HCT116 (cell line): ENCODE measurements around the gene OR1L6. TPM values are rescaled to one million over a fixed set of nuclear protein-coding genes. Genes with fewer than 3 reads are reported as not detected.

Source experiments
- ATAC-seq: fragments of 200-7000 bp; cut with Tn5 transposase; 2 replicates; pipeline ENCODE4 v1.9.1; 2020; ENCODE audit warnings: mild to moderate bottlenecking, moderate library complexity
- BruUV-seq: library from RNA; stranded (reverse); fragments of 400-500 nt; replicated peaks from 2 replicates; lab custom pipeline; 2021; lab: Mats Ljungman, UMichigan
- CTCF ChIA-PET: fragments of 300-600 bp; sonication (Branson Sonifier 250); formaldehyde crosslinking; loops from one replicate; lab custom pipeline; 2021; ENCODE audit warnings: antibody characterized with exemption; lab: Charles Lee
- POLR2A ChIA-PET: fragments of 300-600, 350-600 bp; sonication (Branson Sonifier 250); formaldehyde crosslinking; loops from one replicate; lab custom pipeline; 2021; ENCODE audit warnings: antibody characterized with exemption; lab: Charles Lee
- RAD21 ChIA-PET, 2 experiments: fragments of 300-600 bp; sonication (Branson Sonifier 250); formaldehyde crosslinking; loops; one replicate each; lab custom pipeline; 2023; ENCODE audit warnings: low total read pairs in 2 of 2; ENCODE audit not compliant: uncharacterized antibody in 2 of 2, unreplicated experiment in 2 of 2, low non-redundant PET in 1 of 2; lab: Charles Lee
- DNase-seq: peaks from one replicate; pipeline ENCODE4 v3.0.0-alpha.2; 2010; ENCODE audit warnings: low read depth, low spot score
- H2AFZ ChIP-seq: fragments of 200-600 bp; shearing (Covaris generic), sonication (generic); 2 replicates; pipeline ENCODE4 v1.6.1; 2017; ENCODE audit warnings: low read depth, mixed run types, mixed read lengths, antibody characterized with exemption, low read length; ENCODE audit not compliant: poor library complexity, severe bottlenecking
- H3K27ac ChIP-seq: 2 replicates; pipeline ENCODE4 v1.5.1; 2012; ENCODE audit warnings: low read depth, low read length
- H3K27me3 ChIP-seq: fragments of 200-600 bp; sonication (generic); 2 replicates; pipeline ENCODE4 v1.6.1; 2016; ENCODE audit warnings: mixed run types, low read length, mixed read lengths; ENCODE audit not compliant: insufficient read depth
- H3K36me3 ChIP-seq, 2 experiments: fragments of 200-500 bp in 1 of 2; fragments of 200-600 bp in 1 of 2; sonication (Bioruptor generic) in 1 of 2; sonication (generic) in 1 of 2; 2 replicates each; pipeline versions ENCODE4 v1.5.1 to v1.6.1; 2014 to 2016; ENCODE audit warnings: low read length in 2 of 2, inconsistent platforms in 1 of 2, mixed read lengths in 1 of 2, mixed run types in 1 of 2; ENCODE audit not compliant: insufficient read depth in 2 of 2, control insufficient read depth in 1 of 2
- H3K4me1 ChIP-seq, 2 experiments: fragments of 200-600 bp in 1 of 2; sonication (generic) in 1 of 2; 2 replicates each; pipeline versions ENCODE4 v1.5.1 to v1.6.1; 2012 to 2017; ENCODE audit warnings: low read length in 2 of 2, inconsistent platforms in 1 of 2, mild to moderate bottlenecking in 1 of 2, mixed read lengths in 1 of 2, mixed run types in 1 of 2, moderate library complexity in 1 of 2; ENCODE audit not compliant: insufficient read depth in 2 of 2, control insufficient read depth in 1 of 2
- H3K4me2 ChIP-seq: fragments of 200-600 bp; sonication (generic); 2 replicates; pipeline ENCODE4 v1.6.1; 2017; ENCODE audit warnings: mixed run types, low read length, mixed read lengths
- H3K4me3 ChIP-seq, 2 experiments: fragments of 200-600 bp in 1 of 2; sonication (generic) in 1 of 2; replicated peaks in 1 of 2; 2 replicates each; pipeline ENCODE4 v1.5.1; 2011 to 2016; ENCODE audit warnings: low read length in 2 of 2, control low read depth in 1 of 2, low read depth in 1 of 2, mild to moderate bottlenecking in 1 of 2, mixed read lengths in 1 of 2, mixed run types in 1 of 2
- H3K79me2 ChIP-seq: fragments of 200-600 bp; sonication (generic); 2 replicates; pipeline ENCODE4 v1.6.1; 2017; ENCODE audit warnings: mild to moderate bottlenecking, mixed run types, low read length, moderate library complexity, mixed read lengths; ENCODE audit not compliant: insufficient read depth
- H3K9ac ChIP-seq: fragments of 200-600 bp; sonication (generic); 2 replicates; pipeline ENCODE4 v1.6.1; 2016; ENCODE audit warnings: low read length, mixed read lengths
- H3K9me2 ChIP-seq: fragments of 200-600 bp; sonication (generic), shearing (Covaris generic); 2 replicates; pipeline ENCODE4 v1.6.1; 2017; ENCODE audit warnings: mixed run types, mild to moderate bottlenecking, moderate library complexity; ENCODE audit not compliant: insufficient read depth
- H3K9me3 ChIP-seq, 2 experiments: fragments of 200-500 bp in 1 of 2; fragments of 200-600 bp in 1 of 2; sonication (Bioruptor generic) in 1 of 2; sonication (generic) in 1 of 2; 2 replicates each; pipeline ENCODE4 v1.6.1; 2014 to 2017; ENCODE audit warnings: low read length in 2 of 2, mixed read lengths in 2 of 2, inconsistent platforms in 1 of 2, low read depth in 1 of 2, mild to moderate bottlenecking in 1 of 2, mixed run types in 1 of 2, moderate library complexity in 1 of 2; ENCODE audit not compliant: control insufficient read depth in 1 of 2, insufficient read depth in 1 of 2
- H4K20me1 ChIP-seq: fragments of 200-600 bp; sonication (generic), shearing (Covaris generic); 2 replicates; pipeline ENCODE4 v1.6.1; 2017; ENCODE audit warnings: mixed run types, mild to moderate bottlenecking, moderate library complexity; ENCODE audit not compliant: insufficient read depth
- CBX3 ChIP-seq: IDR thresholded peaks from 2 replicates; pipeline ENCODE4 v1.6.1; 2012; ENCODE audit warnings: low read depth
- CTCF ChIP-seq, 3 experiments: fragments of 200-600 bp in 1 of 3; sonication (generic) in 1 of 3; IDR thresholded peaks in 2 of 3; conservative IDR thresholded peaks in 1 of 3; 2 replicates each; pipeline ENCODE4 v1.5.1; 2012 to 2017; ENCODE audit warnings: low read depth in 2 of 3, low read length in 2 of 3, antibody characterized with exemption in 1 of 3, borderline replicate concordance in 1 of 3, control low read depth in 1 of 3, mild to moderate bottlenecking in 1 of 3, mixed read lengths in 1 of 3, mixed run types in 1 of 3, moderate library complexity in 1 of 3; ENCODE audit not compliant: insufficient read depth in 1 of 3
- ELF1 ChIP-seq: IDR thresholded peaks from 2 replicates; pipeline ENCODE4 v1.6.1; 2012; ENCODE audit warnings: low read depth, borderline replicate concordance
- EZH2 ChIP-seq: fragments of 200-600 bp; sonication (generic); IDR thresholded peaks from 2 replicates; pipeline ENCODE4 v1.6.1; 2017; ENCODE audit warnings: antibody characterized with exemption, mixed run types
- EZH2phosphoT487 ChIP-seq: fragments of 200-600 bp; IDR thresholded peaks from 2 replicates; pipeline ENCODE4 v1.6.1; 2018; ENCODE audit warnings: antibody characterized with exemption, borderline replicate concordance
- POLR2A ChIP-seq: IDR thresholded peaks from 2 replicates; pipeline ENCODE4 v1.7.0; 2011; ENCODE audit warnings: borderline replicate concordance; ENCODE audit not compliant: insufficient read depth, insufficient read length; ENCODE audit errors: extremely low read depth
- POLR2AphosphoS5 ChIP-seq: IDR thresholded peaks from 2 replicates; pipeline ENCODE4 v1.6.1; 2011; ENCODE audit warnings: mild to moderate bottlenecking, low read depth, low read length, moderate library complexity
- REST ChIP-seq: IDR thresholded peaks from 2 replicates; pipeline ENCODE4 v1.6.1; 2012; ENCODE audit warnings: low read depth
- SIN3A ChIP-seq: IDR thresholded peaks from 2 replicates; pipeline ENCODE4 v1.6.1; 2012; ENCODE audit warnings: low read depth
- ZBTB33 ChIP-seq: IDR thresholded peaks from 2 replicates; pipeline ENCODE4 v1.6.1; 2011; ENCODE audit warnings: mild to moderate bottlenecking, low read length, moderate library complexity; ENCODE audit not compliant: insufficient replicate concordance; ENCODE audit errors: extremely low read depth
- intact Hi-C: fragments of 100-400 bp; cut with micrococcal nuclease; formaldehyde crosslinking; loops from 2 replicates; pipeline ENCODE4 v1.10.0; 2022
- total RNA-seq: library from RNA; stranded (reverse); gene quantifications from one replicate; pipeline ENCODE4 v1.2.1, GENCODE V29; 2021; ENCODE audit not compliant: unreplicated experiment

Gene OR1L6
- total RNA-seq, 1 experiment from 2014 or later: not detected

GRCh38 chr9:122719218-122719617 lies 22.9 kb upstream of the OR1L6 start:
- Histone ChIP-seq H3K4me1 (no peaks in the 10 kb centered on the region), H3K9me3 (no peaks in the 10 kb centered on the region), H3K79me2 (no peaks in the 10 kb centered on the region), H3K27me3 (no peaks in the 10 kb centered on the region), H4K20me1 (no peaks in the 10 kb centered on the region), H3K4me2 (no peak overlapping the region), H3K9me2 (no peaks in the 10 kb centered on the region), H3K27ac (no peak overlapping the region), H2AFZ (no peak overlapping the region), H3K9ac (no peak overlapping the region), H3K36me3 (no peaks in the 10 kb centered on the region), H3K4me3 (no peak overlapping the region)
- TF ChIP-seq CTCF (IDR thresholded peaks at IDR 0.05 in 2 of 3, conservative IDR thresholded peaks at IDR 0.05 in 1 of 3; ENCODE audit: borderline replicate concordance in 1 of 3, insufficient read depth in 1 of 3, low read depth in 2 of 3, low read length in 2 of 3) (no peak), ZBTB33 (no peak), POLR2A (no peak), REST (no peak), ELF1 (no peak), EZH2 (no peak), CBX3 (no peak), EZH2phosphoT487 (no peak), SIN3A (no peak), POLR2AphosphoS5 (no peak)
- ChIA-PET POLR2A (no interaction called here), CTCF (no interaction called here), RAD21 (no interaction called here)
- intact Hi-C loops: no loop called here
- ATAC-seq (no peak), DNase-seq (no peak)
- BruUV-seq: no TSS peak
